ENCODE data around the gene AJAP1.

AJAP1 gene

DNA sequence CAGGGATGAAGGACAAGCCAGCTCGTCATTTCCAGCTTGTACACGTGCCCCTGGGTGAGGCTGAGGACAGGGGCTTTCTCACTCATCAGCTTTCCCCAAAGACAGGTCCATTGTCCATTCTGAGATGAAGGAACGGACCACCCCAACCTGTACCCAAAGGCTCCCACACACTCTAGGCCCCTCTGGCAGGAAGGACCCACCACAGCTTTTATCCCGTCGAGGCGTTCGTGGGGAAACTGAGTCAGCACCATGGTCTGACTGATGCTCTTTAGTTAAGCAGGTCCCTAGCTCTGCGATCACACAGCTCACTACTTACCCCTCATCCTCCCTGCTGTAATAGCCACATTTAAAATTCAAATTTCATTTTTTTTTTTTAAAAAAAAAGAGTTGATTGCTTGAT is 117.3 kb downstream of the AJAP1 start:
- no peak for DNase-seq (ENCODE audit: low read depth in 2 of 2)

DNA sequence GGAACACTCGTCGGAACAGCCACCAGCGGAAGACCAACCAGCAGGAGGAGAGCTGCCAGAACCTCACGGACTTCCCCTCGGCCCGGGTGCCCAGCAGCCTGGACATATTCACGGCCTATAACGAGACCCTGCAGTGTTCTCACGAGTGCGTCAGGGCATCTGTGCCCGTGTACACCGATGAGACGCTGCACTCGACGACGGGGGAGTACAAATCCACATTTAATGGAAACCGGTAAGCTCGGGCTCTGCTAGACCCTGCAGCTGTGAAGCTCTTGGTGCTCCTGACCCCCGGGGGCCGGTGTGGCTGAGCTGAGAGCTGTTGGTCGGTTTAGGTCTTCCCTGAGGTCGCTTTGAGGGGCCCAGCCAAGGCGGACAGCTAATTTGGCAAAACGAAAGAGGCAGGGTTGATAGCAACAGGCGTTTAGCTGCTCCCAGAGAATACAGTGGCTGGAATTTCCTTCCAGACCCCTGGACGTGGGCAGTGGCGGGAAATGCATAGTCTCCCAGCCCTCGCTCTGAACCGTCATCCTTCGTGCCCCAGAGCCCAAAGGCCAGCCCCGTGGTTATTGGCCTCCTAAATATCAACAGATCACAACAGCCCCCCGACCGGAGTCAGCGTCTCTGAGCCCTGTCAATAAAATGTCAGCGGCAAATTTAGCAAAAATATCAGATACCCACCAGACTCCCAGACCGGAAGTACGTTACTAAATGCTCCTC is 118.0 kb downstream of the AJAP1 start:
- DNase-seq (ENCODE audit: low read depth in 2 of 2): no peak

DNA sequence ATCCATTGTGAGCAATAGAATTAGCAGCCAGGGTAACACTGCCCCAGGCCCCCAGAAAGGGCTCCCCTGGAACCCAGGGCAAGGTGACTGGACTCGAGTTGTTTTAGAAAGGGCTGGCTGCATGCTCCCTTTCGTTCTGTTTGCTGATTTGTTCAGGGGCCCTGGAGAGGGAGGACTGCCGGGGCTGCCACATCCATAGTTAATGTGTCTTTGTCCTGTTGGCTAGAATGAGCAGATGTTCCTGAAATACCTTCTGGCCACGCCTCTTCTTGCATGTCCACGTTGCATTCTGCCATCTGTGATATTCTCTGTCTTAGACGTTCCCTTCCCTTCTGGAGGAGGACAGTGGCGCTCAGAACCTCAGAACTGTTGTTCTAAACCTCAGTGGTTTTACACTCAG is 118.8 kb downstream of the AJAP1 start:
- no peak for DNase-seq (ENCODE audit: low read depth in 2 of 2)

DNA sequence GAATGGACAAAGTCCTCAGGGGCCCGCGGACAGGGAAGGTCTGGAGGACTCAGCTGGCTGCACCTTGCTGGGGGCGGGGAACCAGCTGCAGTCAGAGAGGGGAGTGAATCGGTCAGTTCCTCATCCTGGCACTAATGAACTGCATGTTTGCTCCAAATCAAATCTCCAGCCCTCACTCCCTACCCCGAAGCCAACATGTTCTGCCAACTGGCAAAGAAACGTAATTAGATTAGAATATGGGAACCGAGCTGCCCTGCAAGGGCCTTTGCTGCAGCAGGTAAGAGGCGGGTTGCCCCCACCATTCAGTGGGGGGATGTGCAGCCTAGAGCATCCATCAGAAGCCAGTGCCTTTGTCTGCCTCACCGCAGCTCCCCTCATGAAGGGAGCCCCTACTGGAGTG is 121.1 kb downstream of the AJAP1 start:
- no peak for DNase-seq (ENCODE audit: low read depth in 2 of 2)

- DNase-seq (ENCODE audit: low read depth in 2 of 2): no peak
Observed at GRCh38 chr1:4778056-4778455, 123.6 kb downstream of the AJAP1 start.

DNA sequence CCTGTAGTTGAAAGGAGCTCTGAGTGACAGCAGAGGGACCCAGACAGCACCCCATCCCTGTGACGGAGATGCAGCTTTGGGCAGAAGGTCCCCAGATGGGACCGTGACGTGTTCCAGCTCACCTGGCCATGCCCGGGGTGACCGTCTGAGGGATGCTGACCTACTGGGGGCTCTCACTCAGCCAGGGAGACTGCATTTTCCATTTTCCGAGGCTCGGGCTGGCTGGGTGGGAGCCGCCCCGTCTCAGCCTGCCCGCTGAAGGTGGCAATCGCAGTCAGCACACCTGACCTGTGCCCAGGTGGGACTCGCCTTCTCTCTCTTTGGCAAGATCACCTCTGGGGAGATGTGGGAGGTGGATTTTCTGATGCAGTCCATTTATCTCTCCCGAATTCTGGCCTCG is 127.2 kb downstream of the AJAP1 start:
- DNase-seq (ENCODE audit: low read depth in 2 of 2): no peak

DNA sequence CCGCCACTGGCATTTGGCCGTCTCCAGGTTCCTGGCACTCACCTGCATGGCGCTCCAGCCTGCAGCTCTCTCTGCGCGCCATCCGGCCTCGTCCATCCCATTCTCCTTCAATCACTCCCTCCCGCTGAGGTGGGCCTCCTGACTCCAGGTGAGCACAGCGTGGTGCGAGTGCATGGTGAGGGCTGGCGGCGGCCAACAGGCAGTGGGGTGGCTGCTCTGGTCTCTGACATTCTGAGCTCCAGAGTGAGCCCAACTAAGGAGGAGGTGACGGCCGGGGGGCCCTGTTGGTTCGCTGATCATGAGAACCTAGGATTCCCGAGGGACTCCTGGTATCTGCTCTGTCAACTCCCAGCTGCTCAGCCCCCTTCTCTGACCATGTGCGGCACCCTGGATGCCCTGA is 130.4 kb downstream of the AJAP1 start:
- DNase-seq (ENCODE audit: low read depth in 2 of 2): no peak

GRCh38 chr1:4786055-4786454 is 131.6 kb downstream of the AJAP1 start:
- DNase-seq (ENCODE audit: low read depth in 2 of 2): no peak

GRCh38 chr1:4787551-4787950 is 133.1 kb downstream of the AJAP1 start:
- DNase-seq (ENCODE audit: low read depth in 2 of 2): no peak

DNA sequence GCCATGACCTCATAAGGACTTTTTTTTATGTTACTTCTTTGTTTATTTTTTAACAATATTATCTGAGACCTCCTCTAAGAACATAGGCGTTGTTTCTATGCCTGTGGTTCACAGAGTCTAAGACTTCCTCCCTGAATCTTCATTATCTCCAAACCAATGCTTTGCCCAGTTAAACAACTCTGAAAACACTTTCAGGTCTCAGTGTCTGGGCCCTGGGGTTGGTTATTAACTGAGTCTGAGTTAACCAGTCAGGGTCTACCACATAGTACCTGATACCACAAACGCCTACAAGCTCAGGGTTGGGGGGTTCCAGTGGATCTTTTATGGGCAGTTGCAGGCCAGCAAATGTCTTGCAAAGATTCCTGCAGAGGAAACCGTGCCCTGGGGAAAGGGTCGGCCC is 138.2 kb downstream of the AJAP1 start:
- DNase-seq (ENCODE audit: low read depth in 2 of 2): no peak

- no peak for DNase-seq (ENCODE audit: low read depth in 2 of 2)
Observed at GRCh38 chr1:4794020-4794780, 139.8 kb downstream of the AJAP1 start.

- DNase-seq (ENCODE audit: low read depth in 2 of 2): no peak
Observed at GRCh38 chr1:4796161-4797015, 142.0 kb downstream of the AJAP1 start.

- no peak for DNase-seq (ENCODE audit: low read depth in 2 of 2)
Observed at GRCh38 chr1:4797016-4797410, 142.6 kb downstream of the AJAP1 start.

GRCh38 chr1:4797429-4797828 is 143.0 kb downstream of the AJAP1 start:
- DNase-seq (ENCODE audit: low read depth in 2 of 2): no peak

GRCh38 chr1:4801192-4801924 is 146.9 kb downstream of the AJAP1 start:
- no peak for DNase-seq (ENCODE audit: low read depth in 2 of 2)

DNA sequence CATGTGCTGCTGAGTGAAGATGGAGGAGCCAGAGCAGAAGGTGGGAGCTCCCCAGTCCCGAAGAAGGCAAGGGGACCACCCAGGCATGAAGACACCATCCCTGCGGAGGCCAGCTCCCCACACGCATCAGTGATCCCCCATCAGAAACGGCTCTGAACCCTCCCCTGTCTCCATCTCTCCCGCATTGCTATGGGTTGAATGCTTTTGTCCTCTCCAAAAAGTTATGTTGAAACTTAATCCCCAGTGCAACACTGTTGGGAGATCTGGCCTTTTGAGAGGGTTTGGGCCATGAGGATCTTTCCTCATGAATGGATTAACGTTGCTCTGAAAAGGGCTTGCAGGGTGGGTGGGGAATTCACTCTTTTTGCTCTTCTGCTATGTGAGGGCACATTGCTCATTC is 147.6 kb downstream of the AJAP1 start:
- DNase-seq (ENCODE audit: low read depth in 2 of 2): no peak

DNA sequence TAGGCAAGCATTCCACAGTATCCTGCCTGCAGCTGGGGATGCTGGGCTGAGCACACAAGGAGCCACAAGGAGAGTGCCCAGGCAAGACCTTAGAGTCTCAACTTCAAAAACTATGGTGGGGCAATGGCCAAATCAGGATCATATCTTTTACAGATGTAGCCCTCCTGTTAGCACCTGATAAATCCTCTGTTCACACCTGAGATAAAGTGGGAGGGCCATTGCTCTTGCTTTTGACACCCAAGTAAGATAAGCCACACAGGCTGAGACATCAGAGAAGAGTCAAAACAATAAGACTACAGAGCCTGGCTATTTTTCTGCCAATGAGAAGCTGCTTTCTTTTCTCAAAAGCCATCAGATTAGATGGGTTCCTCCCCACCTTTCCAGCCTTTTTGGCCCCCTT is 148.9 kb downstream of the AJAP1 start:
- DNase-seq (ENCODE audit: low read depth in 2 of 2): no peak

- no peak for DNase-seq (ENCODE audit: low read depth in 2 of 2)
Observed at GRCh38 chr1:4805987-4806386, 151.6 kb downstream of the AJAP1 start.

GRCh38 chr1:4820543-4820942 is 166.1 kb downstream of the AJAP1 start:
- DNase-seq (ENCODE audit: low read depth in 2 of 2): no peak

GRCh38 chr1:4825800-4826450 is 171.5 kb downstream of the AJAP1 start:
- no peak for DNase-seq (ENCODE audit: low read depth in 2 of 2)

DNA sequence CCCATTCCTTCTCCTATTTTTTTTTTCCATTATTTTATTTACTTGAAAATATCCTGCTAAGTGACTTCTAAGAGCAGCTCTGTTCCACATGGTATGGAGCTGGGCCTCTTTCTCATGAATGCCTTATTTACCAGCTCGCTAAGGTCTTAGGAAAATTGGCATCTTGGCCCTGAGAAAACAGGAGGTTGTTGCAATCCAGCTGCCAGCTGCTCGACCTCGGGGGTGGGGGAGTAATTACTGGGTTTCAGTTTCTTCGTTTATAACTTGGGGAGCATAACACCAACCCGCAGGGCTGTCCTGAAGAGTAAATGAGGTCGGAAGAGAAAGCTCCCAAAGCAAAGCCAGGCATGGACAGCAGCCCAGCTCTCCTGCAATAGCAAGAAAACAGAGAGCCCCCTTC is 176.3 kb downstream of the AJAP1 start:
- DNase-seq (ENCODE audit: low read depth in 2 of 2): no peak
